Ishikawa (cell line): ENCODE results near the gene NCOA5.

Source experiments
- CREB1 ChIP-seq: IDR thresholded peaks from 2 replicates; pipeline ENCODE4 v1.6.1; 2012; ENCODE audit warnings: low read depth
- EP300 ChIP-seq: IDR thresholded peaks from 2 replicates; pipeline ENCODE4 v1.6.1; 2012; ENCODE audit warnings: borderline replicate concordance
- FOXM1 ChIP-seq: IDR thresholded peaks from 2 replicates; pipeline ENCODE4 v1.6.1; 2012; ENCODE audit warnings: low read depth, borderline replicate concordance
- RAD21 ChIP-seq: IDR thresholded peaks from 2 replicates; pipeline ENCODE4 v1.6.1; 2012; ENCODE audit warnings: low read depth
- TCF12 ChIP-seq: IDR thresholded peaks from 2 replicates; pipeline ENCODE4 v1.6.1; 2012; ENCODE audit warnings: low read depth
- YY1 ChIP-seq: IDR thresholded peaks from 2 replicates; pipeline ENCODE4 v1.6.1; 2012; ENCODE audit warnings: low read depth
- TF ChIP-seq, protein P1 (sequence below): IDR thresholded peaks from 2 replicates; pipeline ENCODE4 v1.6.1; 2012
- TF ChIP-seq, protein P2 (sequence below): IDR thresholded peaks from 2 replicates; pipeline ENCODE4 v1.6.1; 2012

DNA sequence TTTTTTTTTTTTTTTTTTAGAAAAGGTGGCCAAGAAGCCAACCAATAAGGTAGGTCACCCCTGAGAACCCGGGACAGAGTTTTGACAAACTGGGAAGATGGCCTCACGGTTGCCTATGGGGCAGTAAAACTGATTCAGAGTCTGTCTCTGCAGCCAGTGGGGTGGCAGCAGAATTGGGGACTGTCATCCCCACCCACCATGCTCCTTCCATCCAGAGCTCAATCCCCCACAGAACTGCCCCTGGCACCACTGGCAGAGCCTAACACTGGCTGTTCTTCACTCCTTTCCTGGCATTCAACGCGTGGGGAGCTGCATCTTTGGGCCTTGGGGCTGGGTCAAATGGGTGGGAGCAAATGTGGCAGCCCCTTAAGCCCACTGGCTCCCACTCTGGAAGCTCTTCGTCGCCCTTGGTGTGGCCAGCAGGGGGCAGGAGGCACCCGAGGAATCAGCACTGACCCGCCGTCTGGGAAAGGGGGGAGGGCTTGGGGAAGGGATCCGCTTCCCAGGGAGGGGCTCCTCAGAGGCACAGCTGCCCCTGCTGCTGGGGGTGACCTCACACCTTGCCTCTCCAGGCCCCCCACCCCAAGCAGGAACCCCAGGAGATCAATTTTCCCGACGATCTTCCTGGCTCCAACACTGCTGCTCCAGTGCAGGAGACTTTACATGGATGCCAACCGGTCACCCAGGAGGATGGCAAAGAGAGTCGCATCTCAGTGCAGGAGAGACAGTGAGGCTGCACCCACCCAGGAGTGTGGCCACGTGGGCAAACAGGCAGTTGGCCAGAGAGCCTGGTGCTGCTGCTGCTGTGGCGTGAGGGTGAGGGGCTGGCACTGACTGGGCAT, 38.8 kb upstream of the NCOA5 start:
- TF ChIP-seq, protein P1, sequence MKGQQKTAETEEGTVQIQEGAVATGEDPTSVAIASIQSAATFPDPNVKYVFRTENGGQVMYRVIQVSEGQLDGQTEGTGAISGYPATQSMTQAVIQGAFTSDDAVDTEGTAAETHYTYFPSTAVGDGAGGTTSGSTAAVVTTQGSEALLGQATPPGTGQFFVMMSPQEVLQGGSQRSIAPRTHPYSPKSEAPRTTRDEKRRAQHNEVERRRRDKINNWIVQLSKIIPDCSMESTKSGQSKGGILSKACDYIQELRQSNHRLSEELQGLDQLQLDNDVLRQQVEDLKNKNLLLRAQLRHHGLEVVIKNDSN = no peak
- TF ChIP-seq, protein P2, sequence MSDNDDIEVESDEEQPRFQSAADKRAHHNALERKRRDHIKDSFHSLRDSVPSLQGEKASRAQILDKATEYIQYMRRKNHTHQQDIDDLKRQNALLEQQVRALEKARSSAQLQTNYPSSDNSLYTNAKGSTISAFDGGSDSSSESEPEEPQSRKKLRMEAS = no peak
- no peak for TF ChIP-seq FOXM1
- no peak for TF ChIP-seq CREB1
- TF ChIP-seq TCF12 = no peak
- peak; percentile 62 for TF ChIP-seq RAD21
- TF ChIP-seq EP300 = no peak
- no peak for TF ChIP-seq YY1
